IPS DF 4.7 (cell line): ENCODE measurements around the gene RAP2C.
A peak's percentile ranks its signal among the peaks of the same experiment; 100 is the strongest.

Source experiments
- DNase-seq: peaks from one replicate; pipeline ENCODE4 v3.0.0-alpha.2; 2013; ENCODE audit warnings: low spot score; ENCODE audit errors: extremely low read depth

Gene RAP2C

GRCh38 chrX:132219343-132219768 is at the start of gene RAP2C:
RAP2C (minus strand) TSS chrX:132219447; CDS start chrX:132217268, 2,179 bp downstream.
- DNase-seq = peak; percentile 22

- no peak for DNase-seq
Measured at GRCh38 chrX:132267392-132267791, 48.1 kb upstream of the RAP2C start.

DNA sequence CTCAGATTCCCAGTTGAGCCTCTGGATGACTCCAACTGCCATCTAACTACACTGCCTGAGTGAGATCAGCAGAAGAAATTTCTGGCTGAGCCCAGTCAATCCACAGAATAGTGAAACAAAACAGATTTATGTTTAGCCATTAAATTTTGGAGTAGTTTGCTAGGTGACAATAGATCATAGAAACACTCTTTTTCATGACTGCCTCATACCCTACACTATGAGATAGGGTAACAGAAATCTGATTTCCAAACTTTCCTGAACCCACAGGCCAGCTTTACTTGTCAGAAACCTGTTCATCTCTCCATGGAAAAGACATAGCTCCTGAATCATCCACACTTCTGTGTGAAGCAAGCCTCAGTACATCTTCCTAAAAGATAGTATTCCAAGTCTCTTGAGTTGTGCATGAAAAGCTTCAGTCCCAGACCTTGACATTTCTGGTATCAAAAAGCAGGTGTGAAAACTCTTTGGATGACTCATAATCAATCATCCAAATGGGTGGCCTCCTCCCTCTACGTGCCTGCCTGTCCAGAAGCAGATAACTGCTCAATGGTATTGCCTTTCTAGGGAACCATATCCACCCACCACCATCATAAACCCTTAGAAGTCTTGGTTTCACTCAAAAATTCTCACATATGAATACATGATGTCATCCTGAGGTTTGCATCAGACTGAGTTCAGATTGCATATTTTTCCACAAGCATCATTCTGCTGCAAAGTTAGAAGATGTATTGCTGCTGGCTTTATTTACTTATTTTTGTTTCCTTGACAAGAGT is 47.5 kb upstream of the RAP2C start:
- no peak for DNase-seq

- no peak for DNase-seq
Measured at GRCh38 chrX:132263127-132263526, 43.9 kb upstream of the RAP2C start.

DNA sequence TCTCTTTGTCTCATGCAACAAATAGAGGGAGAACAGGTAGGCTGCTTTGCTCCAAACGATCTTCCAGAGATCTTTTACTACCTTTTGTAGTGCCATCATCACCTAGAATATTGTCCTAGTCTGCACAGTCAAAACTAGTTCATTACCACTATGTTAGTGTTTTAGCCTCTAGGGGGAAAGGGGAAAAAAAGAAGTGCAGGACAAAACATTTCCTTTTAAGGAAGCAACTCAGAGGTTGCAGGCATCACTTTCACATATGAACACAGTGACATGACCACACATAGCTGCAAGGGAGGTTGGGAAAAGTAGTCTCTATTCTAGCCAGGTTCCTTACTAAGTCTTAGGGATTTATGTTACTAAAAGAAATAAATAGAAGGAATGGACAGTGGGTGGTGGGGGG is 39.3 kb upstream of the RAP2C start:
- no peak for DNase-seq

GRCh38 chrX:132257116-132257515 is 37.9 kb upstream of the RAP2C start:
- DNase-seq = no peak

DNA sequence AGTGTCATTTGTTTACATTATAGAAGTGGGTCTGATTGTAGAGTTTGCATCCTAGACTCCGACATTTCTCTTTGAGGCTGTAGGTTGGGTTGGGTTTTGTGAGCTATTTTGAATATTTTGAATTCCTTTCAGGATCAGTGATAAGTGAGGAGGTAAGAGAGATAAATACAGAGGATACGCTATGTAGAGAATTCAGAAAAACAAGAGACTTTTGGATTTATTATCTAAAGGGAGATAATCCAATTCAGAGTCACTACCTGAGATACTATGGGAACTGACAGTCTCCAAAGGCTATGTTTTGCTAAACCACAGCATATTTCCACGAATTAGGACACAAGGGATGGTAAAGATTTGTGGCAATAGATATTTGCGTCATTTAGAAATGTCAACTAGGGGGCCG is 16.9 kb upstream of the RAP2C start:
- no peak for DNase-seq

DNA sequence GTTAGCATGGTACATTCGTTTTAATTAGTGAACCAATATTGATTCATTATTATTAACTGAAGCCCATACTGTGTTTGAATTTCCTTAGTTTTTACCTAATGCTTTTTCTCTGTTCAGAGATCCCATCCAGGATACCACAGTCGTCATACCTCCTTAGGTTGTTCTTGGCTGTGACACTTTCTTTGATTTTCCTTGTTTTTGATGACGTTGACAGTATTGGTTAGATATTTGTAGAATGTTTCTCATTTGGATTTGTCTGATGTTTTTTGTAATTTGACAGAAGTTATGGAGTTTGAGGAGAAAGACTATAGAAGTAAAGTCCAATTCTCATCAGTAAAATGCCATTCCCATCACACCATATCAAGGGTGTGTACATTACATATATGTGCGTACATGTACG is 16.2 kb upstream of the RAP2C start:
- DNase-seq = no peak

GRCh38 chrX:132231587-132231986 is 12.3 kb upstream of the RAP2C start:
- DNase-seq = no peak

DNA sequence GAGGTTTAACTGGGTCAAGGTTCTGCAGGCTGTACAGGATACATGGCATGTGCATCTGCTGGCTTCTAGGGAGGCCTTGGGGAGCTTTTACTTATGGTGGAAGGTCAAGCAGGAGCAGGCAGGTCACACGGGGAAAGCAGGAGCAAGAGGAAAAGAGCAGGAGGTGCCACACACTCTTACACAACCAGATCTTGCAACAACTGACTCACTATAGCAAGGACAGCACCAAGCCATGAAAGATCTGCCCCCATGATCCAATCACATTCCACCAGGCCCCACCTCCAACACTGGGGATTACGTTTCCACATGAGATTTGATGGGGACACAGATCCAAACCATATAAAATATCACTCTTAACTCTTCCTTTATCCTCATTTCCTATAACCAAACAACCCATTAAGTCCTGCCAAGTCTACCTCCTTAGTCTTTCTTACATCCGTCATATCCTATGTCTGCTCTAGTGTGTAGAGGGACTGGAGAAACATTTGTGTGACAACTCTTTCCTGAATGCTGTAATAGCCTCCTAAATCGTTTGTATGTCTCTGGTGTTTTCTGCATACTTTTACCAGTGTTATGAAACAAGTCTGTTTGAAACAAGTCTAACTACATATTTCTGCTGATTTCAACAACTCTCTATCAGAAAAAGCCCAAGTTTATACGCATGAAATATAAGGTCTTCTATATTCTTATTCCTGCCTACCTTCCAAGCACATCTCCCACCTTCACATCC is 8.3 kb upstream of the RAP2C start:
- no peak for DNase-seq

DNA sequence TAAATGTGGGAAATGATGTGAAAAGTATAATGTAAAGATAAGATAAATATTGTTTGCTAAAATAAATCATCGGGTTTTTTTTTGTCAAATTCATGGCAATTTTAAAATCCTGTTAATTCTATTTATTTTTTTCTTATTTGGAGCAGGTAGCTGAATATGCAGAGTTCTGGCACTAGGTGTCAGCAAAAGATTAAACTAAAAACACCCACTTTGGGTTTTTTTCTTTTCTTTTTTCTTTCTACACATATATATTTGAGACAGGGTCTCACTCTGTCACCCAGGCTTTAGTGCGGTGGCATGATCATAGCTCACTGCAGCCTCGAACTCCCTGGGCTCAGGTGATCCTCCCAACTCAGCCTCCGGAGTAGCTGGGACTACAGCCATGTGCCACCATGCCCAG is 6.9 kb upstream of the RAP2C start:
- DNase-seq = no peak

DNA sequence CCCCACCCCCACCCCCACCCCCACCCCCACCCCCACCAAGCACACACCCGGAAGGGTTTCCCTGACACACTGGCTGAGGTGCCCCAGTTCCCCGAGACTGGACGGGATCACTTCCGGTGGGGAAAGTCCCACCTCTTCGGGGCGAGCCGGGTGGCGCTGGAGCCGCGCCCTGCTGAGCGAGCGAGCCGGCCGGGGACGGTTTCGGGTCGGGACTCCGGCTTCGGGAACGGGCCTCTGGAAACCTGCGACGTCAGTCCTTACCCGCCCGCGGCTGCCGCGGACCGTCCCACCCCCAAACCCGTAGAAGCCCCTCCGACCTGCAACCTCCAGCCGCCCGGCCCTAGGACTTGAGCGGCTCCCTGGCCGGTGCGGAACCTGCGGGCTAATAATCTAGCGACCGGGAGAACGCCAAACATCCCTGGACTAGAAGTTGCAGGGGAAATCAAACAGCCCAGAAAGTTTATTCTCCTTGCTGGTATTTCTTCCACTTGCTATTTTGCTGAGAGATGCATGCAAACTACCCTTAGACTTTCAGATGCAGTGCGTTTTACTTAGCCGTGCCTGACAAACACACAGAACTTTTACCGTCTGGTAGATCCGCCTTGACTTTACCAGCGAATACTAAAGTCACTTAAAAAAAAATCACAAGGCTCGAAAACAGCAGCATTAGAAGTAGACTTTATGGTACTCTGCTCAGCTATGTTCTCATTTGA is 991 bp downstream of the RAP2C start:
- DNase-seq = no peak

GRCh38 chrX:132217203-132218073 is 1.8 kb downstream of the RAP2C start:
- DNase-seq = peak; percentile 25

DNA sequence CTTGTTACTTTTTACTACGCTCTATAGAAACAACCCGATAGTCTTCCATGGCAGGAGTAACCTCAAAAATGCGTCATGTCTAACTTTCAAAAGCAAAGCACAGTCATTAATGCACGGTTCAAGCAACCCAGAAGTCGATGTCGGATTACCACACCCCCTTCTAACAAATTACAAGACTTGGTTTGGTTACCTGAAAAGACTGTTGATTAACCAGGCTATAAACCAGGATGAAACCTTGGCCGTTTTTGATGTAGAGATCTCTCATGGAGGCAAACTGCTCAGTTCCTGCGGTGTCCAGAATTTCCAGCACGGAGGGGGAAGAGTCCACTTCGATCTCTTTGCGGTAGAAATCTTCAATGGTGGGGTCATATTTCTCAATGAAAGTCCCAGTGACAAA is 2.4 kb downstream of the RAP2C start:
- DNase-seq = no peak

DNA sequence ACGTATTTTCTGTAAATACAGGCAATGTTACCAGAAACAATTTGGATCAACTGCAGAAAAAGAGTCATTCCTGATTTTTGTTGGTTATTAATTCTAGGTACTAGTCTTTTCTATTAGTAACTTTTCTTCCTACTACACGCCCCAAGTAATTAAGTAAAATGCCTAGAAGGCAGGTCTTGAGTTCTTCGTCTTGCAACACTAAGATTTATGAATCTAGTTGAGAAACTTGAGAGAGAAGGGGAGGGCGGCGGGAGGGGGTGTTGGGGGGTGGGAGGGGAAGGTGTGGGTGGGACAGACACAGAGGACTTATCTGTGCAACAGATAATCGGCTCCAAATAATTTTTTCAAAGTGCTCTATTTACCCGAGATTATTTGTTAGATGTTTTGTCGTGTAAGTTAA is 3.0 kb downstream of the RAP2C start:
- DNase-seq = no peak

DNA sequence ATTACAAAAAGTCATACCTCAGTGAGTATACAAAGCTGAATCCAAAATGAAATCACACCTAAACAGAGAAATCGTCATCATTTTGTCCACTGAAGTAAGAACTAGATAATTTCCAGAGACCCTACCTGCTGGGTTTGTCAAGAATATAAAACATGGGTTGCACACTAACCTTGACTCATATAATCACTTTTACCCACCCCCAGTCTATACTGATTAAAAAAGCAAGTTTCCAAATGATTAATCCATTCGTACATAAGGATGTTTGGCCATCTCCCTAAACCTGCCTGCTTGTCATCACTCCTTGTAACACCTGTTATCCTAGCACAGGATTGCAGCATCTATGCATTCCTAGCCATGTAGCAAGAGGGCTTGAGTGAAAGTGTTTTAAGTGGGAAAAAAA is 4.7 kb downstream of the RAP2C start:
- DNase-seq = no peak

DNA sequence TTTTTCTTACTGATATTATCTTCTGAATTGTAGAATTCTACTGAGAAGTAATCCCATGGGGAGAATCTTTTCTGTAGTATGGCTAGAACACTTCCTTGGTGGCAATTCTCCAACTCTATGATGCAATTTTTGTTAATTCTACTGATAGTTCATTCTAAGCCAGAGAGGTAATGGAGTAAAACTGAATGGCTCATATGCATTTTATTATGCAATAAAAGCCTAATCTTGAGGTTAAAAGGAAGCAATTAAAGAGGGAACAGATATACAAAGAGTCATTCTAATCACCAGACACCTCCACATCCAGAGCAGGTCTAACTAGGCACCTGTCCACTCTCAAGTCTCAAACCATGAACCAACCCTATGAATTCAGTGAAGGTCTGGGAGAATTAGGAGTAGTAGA is 9.7 kb downstream of the RAP2C start:
- DNase-seq = no peak

GRCh38 chrX:132208422-132208821 is 10.8 kb downstream of the RAP2C start:
- DNase-seq = no peak

DNA sequence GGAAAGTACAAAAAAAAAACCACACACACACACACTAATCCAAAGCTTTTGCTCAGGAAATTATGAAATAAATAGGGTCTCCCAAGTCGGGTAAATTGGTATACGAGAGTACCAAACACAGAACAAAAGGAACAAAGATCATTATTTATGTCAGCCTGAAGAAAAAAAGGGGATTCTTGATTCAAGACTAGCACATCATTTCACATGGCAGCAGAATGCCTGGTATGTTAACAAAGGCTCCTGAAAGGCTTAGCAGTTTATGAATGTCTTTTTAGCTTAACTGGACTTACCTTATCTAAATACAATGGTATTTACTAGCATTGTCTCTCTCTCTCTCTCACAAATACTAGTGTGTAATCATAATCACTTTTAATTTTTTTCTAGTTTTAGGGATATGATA is 11.3 kb downstream of the RAP2C start:
- no peak for DNase-seq

GRCh38 chrX:132206259-132206658 is 13.0 kb downstream of the RAP2C start:
- no peak for DNase-seq

DNA sequence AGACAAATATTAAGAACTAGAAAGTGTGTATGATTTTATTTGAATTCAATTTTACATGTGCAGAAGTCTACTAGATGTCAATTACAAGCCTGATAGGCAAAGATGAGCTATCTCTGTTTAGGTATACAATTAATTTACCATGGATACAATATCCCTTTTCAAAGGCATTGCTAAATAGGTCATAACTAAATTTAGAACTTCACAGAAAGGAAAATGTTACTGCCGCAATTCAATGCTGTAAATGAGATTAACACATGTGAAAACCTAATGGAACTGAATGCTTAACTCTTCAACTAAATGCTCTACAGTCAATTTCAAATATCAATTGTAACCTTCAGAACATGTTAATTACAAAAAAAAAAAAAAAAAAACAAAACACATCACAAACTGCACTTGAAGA is 14.6 kb downstream of the RAP2C start:
- DNase-seq = no peak
